Left lobe of liver (tissue), 1 donor: ENCODE results near the gene OR6C75. TPM values are rescaled to one million over a fixed set of nuclear protein-coding genes. Genes with fewer than 3 reads are reported as not detected.

Source experiments
- total RNA-seq: library from RNA; stranded (reverse); gene quantifications from one replicate; pipeline ENCODE4 v1.2.1, GENCODE V29; 2021
- donor health status: DM: no; HTN: yes; CAD: no.

OR6C75 gene
- total RNA-seq, 1 donor from 2014 or later = not detected

Other genes starting within 250 kb of the OR6C75 start
- gene OR9K2, start 236.6 kb upstream of the OR6C75 start, total RNA-seq = not detected
- gene OR10A7, start 141.9 kb upstream of the OR6C75 start, total RNA-seq = not detected
- gene OR6C74, start 118.4 kb upstream of the OR6C75 start, total RNA-seq = not detected
- not detected for gene OR6C6, start 66.4 kb upstream of the OR6C75 start, total RNA-seq
- not detected for gene OR6C1, start 48.6 kb upstream of the OR6C75 start, total RNA-seq
- gene OR6C3, start 32.2 kb upstream of the OR6C75 start, total RNA-seq = not detected
- not detected for gene OR6C65, start 37.6 kb downstream of the OR6C75 start, total RNA-seq
- not detected for gene OR6C76, start 63.3 kb downstream of the OR6C75 start, total RNA-seq
- not detected for gene OR6C2, start 81.1 kb downstream of the OR6C75 start, total RNA-seq
- gene OR6C70, start 107.2 kb downstream of the OR6C75 start, total RNA-seq = not detected
- not detected for gene OR6C68, start 129.4 kb downstream of the OR6C75 start, total RNA-seq
- gene OR6C4, start 186.6 kb downstream of the OR6C75 start, total RNA-seq = not detected
- gene OR2AP1, start 209.5 kb downstream of the OR6C75 start, total RNA-seq = not detected